Neural cell (in vitro differentiated cells): Measurements from ENCODE around the gene RAB27A.

Experiments
- CTCF ChIP-seq: fragments of 450-650 bp; IDR thresholded peaks from 2 replicates; pipeline ENCODE4 v1.5.1; 2014; ENCODE audit warnings: antibody characterized with exemption, mild to moderate bottlenecking, moderate library complexity; ENCODE audit not compliant: poor library complexity, severe bottlenecking
- EP300 ChIP-seq: fragments of 450-650 bp; conservative IDR thresholded peaks from 2 replicates; pipeline ENCODE4 v1.6.1; 2014; ENCODE audit warnings: antibody characterized with exemption, mild to moderate bottlenecking, moderate library complexity; ENCODE audit not compliant: poor library complexity, severe bottlenecking
- EZH2 ChIP-seq: fragments of 200-600, 300-800 bp; shearing (Covaris generic), sonication (generic); IDR thresholded peaks from 2 replicates; pipeline ENCODE4 v1.6.1; 2014; ENCODE audit warnings: antibody characterized with exemption, low read length, borderline replicate concordance, mild to moderate bottlenecking; ENCODE audit not compliant: insufficient read depth, poor library complexity, severe bottlenecking
- POLR2AphosphoS5 ChIP-seq: IDR thresholded peaks from 2 replicates; pipeline ENCODE4 v1.6.1; 2012
- REST ChIP-seq: IDR thresholded peaks from 2 replicates; pipeline ENCODE4 v1.6.1; 2012; ENCODE audit warnings: borderline replicate concordance
- TAF1 ChIP-seq: IDR thresholded peaks from 2 replicates; pipeline ENCODE4 v1.6.1; 2012; ENCODE audit warnings: low read depth

GRCh38 chr15:55282284-55282833 lies 7.3 kb downstream of the RAB27A start:
- TF ChIP-seq EP300 (no peak), CTCF (no peak), POLR2AphosphoS5 (no peak), REST (no peak), EZH2 (no peak), TAF1 (no peak)
